NCI-H2029 treated with DMSO at 0.1 percent for 48 hours (cell line): ENCODE data around the gene NOTCH1.
"Not testable (repeated sequence)": the region's sequence is repeated elsewhere in the genome, so short reads cannot be mapped to it uniquely, and the experiment has no call there.

Source experiments
- DNase-seq: peaks from one replicate; lab custom pipeline; 2025; lab: John Stamatoyannopoulos, UW

NOTCH1 gene

DNA sequence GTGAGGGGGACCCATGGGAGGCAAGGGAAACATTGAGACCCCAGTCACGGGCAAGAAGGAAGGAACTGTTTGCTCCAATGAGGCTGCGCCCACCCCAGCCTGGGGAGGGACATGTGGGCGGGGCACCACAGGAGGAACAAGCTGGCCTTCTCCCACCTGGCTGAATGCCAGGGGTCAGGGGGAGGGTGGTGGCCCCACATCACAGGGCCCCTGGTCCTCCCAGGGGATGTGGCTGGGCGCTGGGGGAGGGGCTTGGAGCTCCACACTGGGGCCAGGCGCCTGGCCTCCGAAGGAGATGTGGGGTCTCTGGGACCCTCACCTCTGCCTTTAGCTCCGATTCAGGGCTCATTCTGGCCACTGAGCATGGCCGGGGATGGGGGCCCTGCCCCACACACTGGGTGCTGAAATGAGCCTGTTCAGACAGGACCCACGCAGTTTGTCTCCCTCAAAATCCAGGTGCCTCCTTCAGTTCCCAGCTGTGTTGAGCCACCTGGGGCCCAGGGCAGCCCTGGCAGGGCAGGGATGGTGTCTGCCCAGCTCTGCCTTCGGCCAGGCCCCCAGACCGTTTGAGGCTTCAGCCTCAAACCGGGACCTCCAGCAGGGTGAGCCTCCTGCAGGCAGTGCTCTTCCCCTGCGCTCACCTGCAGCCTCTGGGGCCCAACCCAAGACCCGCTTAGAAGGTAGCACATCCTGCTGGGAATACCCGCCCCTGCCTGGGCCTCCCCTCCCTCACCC is 33.2 kb upstream of the NOTCH1 start:
- no peak for DNase-seq

DNA sequence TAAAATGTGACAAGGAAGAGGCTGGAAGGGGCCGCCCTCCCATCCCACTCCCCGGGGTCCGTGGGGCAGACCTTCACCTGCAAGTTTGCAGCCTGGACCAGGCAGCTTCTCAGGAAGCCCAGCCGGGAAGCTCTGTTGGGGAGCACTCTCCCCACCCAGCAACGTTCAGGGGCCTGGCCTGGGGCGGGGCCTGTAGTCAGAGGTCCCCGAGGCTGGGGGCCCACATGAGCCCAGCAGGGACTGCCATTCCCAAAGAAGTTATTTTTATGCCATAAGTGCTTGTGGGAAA is 32.7 kb upstream of the NOTCH1 start:
- no peak for DNase-seq

DNA sequence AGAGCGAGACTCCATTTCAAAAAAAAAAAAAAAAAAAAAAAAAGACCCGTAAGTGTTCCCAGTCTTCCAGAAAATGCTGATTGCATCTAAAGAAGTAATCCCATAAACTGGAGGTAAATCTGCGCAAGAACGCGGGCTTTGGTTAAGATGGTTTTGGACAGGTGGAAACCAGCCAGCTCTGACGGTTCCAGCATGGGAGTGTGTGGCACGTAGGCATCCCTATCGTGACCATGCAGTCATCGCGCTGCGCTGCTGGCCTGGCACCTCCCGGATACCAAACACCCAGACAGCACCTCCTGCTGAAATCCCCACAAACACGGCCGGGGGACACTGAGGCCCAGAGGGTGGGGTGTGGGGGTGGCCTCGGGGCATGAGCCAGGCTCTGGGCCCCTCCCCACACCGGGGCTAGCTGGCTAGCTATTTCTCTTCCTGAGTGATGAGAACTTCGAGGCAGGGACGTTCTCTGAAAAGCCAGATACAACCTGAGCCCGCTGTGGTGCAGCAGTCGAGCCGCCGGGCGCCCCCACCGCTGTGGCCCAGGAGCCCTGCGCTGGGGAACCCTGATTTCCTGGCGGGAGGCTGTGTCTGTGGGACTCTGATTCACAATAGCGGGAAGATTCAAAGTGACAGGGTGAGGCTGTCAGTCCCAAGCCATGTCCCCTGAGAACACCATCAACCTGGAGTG is 32.2 kb upstream of the NOTCH1 start:
- DNase-seq: no peak

DNA sequence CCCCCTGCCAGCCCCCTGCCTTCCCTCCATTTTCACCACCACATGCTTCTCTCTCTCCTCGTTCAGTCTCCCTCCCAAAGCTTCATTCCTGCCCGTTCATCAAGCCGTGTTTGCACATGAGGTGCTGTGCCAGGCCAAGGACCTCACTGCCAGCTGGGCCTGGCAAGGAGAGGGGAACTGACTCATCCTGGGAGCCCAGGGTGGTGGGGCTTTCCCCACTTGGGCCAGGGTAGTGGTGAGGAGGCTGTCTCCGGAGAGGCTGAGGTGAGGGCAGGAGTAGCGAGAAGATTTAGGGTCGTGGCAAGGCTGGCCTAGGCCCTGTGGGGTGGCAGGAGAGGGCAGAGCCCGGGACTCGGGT is 30.4 kb upstream of the NOTCH1 start:
- no peak for DNase-seq

DNA sequence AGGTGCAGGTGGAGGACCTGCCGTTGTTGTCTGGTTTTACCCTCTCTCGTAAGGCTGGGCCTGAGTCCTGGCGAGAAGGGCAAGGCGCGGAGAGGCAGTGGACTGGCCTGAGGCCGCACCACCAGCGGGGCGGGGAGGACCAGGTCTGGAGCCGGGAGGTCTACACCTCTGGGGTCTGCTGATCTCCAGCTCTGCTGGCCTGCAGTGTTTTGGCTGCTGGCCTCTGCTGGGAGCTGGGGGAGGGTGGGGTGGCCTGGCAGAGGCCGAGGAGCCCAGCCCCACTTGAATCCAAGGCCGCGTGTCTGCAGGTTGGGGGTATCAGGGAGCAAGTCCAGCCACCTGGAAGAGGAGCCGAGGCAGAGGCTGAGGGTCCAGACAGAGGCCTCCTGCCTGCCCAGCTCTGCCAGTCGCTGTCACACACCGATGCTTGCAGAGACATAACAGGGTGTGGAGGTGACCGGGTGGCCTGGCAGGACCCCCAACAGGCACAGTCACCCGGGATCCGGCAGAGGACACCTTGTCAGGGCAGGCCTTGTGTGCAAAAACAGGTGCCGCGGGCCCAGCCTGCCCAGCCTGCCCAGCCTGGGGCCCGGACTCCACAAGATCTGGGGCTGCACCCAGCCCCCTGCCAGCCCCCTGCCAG is 29.9 kb upstream of the NOTCH1 start:
- no peak for DNase-seq

DNA sequence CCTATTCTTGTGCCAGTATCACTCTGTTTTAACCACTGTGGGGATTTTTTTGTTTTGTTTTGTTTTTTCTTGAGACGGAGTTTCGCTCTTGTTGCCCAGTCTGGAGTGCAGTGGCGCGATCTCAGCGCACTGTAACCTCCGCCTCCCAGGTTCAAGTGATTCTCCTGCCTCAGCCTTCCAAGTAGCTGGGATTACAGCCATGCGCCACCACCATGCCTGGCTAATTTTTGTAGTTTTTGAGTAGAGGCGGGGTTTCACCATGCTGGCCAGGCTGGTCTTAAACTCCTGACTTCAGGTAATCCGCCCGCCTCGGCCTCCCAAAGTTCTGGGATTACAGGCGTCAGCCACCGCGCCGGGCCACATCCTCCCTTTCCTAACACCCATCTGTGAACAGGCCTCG is 28.8 kb upstream of the NOTCH1 start:
- DNase-seq: not testable (repeated sequence)

DNA sequence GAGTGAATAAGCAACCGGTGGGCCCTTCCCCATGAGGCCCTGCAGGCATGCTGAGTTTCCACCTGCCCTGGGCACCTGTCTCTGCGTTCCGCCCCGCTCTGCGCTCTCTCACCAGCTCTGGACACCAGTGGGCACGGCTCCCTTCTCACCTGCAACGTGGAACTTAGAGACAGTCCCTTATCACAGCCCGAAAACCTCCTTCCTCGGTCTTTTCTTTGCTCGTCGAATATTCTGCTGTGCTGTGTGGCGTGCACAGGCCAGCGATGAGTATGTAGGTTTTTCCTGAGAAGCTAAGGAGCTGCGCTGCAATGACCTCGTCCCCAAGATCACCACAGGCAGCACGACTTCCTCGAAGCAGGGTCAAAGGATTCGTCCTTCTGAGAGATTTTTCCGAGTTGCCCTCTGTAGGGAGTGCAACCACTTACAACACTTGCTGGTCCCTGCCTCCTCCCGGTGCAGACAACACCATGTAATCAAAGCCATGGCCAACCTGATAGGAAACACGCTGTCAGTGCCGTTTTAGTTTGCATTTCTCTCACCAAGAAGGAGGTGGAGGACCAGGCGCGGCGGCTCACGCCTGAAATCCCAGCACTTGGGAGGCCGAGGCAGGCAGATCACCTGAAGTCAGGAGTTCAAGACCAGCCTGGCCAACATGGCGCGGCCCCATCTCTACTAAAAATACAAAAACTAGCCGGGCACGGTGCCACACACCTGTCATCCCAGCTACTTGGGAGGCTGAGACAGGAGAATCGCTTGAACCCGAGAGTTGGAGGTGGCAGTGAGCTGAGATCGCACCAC is 27.2 kb upstream of the NOTCH1 start:
- no peak for DNase-seq

DNA sequence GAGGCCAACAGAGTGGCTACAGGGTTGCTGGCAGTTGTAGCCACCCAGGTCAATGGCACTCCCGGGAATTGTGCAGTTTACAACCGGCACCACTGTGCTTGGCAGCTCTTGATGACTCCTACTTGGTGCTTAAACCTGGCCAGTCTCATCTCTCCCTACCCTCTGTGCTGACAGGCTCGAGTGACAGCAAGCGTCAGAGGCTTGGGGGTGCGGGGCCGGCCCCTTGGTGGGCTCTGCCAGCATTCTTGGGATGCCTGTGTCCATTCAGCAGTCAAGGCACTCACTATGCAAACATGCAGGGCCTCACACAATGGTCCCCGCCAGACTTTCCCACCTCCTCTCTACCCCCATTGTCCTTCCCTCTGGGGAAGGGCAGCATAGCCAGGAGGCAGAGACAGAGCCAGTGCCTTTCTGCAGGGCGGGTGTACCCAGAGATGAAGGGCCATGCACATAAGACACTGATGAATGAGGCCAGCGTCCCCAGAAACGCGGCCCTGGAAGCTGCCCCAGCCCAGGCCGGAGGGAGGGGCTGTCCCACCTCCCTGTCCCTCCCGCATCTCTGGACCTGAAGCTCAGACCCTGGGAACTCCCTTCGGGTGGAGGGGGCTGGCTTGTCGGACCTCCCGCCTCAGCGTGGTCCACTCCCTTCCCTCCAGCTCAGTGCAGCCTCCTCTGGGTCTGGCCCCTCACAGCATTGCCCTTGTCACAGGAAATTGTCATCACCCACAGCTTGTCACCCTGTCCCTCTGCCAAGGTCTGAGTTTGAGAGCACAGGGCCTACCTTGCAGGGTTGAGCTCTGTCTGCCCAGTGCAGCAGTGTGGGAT is 26.4 kb upstream of the NOTCH1 start:
- DNase-seq: no peak

DNA sequence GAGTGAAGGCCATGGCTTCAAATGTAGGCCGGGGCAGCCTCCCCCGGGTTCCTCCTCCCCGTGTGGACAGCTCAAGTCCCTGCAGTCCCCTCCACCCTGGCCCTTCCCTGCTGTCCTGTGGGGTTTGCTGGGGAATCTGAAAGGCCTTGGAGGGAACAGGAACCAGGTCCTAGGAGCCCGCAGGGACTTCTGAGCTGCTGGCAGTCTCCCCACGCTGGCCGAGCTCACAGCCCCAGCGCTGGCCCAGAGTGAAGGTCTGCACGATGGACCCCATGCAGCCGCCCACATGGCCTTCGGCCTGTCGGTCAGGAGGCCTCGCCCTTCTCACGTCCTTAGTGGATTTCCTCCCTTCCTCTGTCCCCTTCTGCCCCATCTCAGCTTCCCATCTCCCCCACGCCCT is 25.7 kb upstream of the NOTCH1 start:
- DNase-seq: no peak

DNA sequence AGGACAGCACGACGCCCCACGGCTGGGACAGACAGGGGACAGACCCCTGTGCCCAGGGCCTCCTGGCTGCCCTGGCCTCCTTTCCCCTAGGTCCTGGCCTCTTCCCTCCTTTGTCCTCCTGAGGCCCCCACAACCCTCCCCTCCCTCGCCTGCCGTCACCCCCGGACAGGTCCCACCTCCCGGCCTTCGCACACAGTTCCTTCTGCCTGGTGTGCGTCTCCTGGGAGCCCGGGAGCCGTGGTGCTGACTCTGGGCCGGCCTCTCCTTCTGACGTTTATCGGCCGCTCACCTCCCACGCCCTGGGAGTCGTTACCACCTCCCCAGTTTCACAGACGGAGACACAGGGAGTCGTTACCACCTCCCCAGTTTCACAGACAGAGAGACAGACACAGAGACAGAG is 25.1 kb upstream of the NOTCH1 start:
- no peak for DNase-seq

DNA sequence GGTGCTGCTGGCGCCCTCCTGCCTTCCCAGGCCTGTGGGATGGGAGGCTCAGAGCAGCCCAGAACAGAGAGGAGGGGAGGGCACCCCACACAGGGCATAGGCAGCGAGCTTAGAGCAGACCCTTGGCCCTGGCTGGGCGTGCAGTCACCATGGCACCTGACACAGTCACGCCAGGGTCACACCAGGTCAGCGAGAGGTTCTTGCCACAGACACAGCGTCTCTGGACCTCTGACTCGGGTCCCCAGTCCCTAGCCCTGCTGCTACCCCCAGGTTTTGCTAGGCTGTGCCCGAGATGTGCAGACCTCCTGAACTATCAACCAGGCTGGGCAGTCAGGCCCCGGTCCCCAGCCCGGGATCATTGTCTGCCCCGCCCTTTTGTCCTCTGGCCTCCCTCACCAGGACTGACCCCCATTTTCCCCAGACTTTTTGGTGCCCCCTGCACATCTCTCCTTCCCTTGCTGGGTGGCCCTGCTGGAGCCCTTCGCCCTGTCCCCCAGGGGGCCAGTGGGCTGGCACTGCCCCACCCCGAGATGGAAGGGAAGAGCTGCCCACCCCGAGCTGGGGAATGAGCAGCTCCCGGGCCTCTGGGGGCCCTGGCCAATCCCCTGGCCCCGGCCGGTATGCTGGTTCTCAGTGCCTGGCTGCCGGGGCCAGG is 24.5 kb upstream of the NOTCH1 start:
- no peak for DNase-seq

DNA sequence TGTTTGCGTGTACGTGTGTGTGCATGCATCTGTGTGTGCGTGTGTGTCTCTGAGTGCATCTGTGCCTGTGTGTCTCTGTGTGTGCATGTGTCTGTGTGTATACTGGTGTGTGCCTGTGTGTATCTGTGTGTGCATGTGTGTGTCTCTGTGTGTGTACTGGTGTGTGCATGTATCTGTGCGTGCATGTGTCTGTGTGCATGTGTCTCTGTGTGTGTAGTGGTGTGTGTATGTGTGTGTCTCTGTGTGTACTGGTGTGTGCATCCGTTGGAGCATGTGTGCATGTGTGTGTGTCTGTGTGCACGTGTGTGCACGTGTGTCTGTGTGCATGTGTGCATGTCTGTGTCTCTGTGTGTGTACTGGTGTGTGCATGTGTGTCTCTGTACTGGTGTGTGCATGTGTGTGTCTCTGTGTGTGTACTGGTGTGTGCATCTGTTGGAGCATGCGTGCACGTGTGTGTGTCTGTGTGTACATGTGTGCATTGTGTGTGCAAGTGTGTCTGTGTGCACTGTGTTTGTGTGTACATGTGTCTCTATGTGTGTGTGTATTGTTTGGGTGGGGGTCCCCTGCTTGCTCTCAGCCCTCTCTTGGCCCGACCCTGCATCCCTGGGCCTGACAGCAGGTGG is 23.8 kb upstream of the NOTCH1 start:
- no peak for DNase-seq

DNA sequence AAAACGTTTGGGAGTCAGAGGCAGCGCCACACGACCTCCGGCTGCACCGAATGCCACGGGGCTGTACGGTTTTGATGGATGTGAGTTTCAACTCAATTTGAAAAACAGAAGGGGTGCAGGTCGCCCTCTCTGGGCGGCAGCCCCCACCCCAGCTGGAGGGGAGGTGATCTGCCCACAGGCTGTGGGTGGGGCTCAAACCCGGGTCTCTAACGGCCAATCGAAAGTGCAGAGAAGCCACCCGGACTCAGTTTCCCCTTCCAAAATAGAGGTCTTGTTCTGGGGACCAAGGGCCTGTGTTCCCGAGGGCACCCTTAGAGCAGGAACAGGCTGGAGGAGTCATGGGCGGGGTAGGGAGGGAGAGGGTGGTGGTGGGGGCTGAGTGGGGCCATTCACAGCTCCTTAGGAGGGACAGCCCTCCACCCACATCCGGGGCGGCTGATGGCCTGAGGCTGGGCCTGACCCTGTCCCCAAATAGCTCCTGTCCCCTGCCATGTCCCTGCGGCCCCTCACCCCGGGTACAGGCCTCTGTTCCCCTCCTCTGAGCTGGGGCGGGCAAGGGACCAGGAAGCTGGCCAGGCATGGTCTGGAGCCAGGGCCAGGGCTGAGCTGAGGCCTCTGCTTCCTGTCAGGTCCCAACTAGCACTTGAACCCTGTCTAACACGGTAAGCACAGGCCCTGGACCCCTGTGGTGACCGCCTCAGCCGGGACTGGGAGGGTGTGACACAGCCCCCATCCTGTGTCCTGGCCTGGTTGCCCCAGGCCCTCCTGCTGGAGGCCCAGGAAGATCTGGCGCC is 22.6 kb upstream of the NOTCH1 start:
- DNase-seq: no peak

DNA sequence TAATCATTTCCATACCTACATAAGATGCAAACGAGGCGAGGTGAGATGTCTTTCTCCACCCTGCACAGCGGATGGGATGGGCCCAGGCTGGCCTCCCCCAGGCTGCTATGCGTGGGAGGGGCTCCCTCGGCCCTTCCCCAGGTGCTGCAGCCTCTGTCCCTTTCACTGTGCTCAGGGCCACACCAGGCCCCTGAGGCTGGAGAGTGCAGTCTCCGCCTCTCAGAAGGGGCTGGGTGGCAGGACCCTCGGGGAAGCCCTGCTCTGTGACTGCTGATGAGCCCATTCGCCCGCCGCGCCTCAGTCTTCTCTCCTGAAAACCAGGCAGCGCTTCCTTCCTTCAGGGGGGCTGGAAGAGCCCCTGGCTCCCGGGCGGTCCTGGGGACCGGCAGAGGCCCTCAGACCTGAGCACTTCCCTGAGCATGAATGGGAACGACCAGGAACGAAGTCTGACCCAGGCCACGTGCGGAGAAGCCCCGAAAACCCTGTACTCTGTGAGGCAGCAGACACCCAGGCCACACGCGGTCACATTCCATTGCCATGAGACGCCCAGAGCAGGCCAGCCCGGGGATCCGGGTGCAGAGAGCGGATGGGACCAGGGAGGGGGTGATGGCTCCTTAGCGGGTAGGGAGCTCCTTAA is 21.9 kb upstream of the NOTCH1 start:
- no peak for DNase-seq

DNA sequence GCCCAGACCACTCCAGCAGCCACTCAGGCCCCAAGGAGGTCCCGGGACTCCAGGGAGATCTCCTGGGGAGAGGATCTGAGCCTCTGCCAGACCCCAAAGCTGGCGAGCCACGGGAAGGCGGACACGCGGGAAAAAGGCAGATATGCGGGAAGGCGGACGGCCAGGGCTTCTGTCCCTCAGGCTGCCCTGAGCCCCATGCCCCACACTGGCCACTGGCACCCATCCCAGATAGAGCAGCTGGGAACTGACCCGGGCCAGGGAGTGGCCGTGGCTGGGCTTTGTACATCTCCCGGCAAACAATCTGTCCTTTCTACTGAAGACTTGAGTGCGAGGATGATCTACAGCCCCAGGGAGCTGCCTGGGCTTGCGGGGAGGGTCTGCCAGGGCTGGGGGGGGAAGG is 21.1 kb upstream of the NOTCH1 start:
- DNase-seq: no peak

DNA sequence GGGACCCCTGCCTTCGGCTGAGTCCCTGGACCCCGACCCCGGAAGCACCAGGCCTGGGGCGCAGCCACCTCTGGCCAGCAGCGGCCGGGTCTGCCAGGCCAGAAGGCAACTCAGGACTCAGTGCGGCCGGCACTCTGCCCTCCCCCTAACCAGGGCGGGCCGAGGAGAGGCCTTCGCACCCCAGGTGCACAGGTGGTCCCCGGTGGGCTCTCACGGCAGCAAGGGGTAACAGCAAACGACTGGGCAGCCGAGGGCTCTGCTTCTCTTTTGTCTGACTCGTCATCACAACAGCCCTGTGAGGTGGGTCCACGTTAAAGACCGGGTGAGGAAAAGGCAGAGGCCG is 20.7 kb upstream of the NOTCH1 start:
- DNase-seq: no peak

DNA sequence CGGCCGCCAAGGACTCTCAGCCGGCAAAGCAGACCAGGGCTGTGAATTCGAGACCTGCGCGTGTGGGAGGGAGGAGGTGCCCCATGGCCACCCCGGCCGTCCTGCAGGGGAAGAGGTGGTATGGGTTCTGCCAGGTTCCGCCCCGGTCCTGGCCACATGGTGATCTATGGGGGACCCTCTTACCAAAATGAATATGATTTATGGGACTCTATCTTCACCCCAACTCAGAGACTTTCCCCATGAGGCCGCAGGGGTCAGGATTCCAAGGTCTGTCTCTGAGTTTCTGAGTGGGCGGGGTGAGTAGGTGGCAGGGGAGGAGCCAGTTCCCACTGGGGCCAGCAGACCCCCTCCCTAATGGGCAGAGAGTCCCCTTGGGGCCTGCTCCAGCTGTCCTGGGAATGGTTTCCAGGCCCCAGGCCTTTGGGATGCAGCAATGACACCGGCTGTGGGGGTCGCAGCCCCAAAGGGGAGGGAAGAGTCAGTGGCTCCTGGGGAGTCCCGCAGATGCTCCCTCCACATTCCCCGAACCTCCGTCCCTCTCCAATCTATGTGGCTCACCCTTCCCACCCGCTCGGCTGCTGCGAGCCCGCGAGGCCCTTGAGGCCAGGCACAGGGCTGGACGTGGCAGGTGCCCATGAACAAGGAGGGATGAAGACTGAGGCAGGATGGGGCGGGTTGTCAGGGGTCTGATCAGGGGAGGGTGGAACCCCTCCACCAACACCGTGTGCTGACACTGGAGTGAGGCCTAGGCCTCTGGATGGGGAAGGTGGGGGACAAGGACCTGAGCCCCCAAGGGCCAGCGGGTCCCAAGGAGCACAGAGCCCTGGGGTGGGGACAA is 20.1 kb upstream of the NOTCH1 start:
- no peak for DNase-seq

DNA sequence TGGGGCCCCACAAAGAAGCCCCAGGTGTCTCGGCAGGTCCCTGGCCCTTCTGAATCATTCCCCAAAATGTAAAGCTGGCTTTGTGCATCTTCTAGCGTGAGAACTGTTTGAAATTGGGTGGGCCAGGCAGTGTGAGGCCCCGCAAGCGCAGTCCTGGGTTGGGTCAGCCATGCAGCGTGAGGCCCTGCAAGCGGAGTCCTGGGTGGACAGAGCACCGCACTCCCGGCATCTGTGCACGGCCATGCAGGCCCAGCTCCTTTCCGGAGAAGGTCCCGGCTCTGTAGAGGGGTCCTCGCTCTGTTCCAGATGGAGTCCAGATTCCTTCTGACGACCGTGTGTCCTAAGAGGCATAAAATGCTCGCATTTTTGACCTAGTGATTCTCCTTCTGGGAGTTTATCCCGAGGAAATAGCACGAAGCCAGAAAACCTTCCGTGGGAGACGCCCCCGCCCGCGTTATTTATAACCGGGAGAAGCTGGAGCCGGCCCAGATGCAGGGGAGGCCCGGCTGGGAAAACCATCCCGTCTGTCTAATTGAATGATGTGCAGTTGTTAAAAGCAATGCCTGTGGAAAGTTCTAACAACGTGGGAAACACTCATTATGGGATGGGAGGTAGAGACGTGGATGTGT is 19.4 kb upstream of the NOTCH1 start:
- DNase-seq: no peak
